CD4-positive, alpha-beta T cell treated with Interleukin-12 subunit alpha and Interleukin-12 subunit beta, for 1 hour (primary cell): ENCODE results near the gene SLC26A9.
"Not testable (repeated sequence)": the region's sequence is repeated elsewhere in the genome, so short reads cannot be mapped to it uniquely, and the experiment has no call there.

Source experiments
- DNase-seq: peaks from one replicate; pipeline ENCODE4 v3.0.0-alpha.2; 2020

The SLC26A9 gene

DNA sequence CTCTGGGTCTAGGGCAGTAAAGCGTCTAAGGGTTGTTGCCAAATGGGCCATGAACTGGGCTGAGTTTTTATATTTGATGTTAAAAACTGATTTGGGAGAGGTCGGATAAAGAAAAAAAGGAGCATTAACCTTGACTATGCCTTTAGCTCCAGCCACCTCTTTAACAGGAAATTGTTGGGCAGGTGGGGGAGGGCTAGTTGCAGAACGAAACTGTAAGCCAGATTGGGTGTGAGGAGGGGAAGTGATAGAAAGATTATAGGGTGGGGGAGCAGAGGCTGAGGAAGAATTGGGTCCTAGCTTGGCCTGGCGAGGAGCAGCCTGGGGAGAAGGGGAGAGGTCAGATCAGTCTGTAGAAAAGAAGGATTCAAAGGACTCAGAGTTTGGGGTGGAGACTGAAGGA lies 54.2 kb downstream of the SLC26A9 start:
- DNase-seq, result not testable (repeated sequence)

GRCh38 chr1:205883792-205884191 lies 59.5 kb downstream of the SLC26A9 start:
- DNase-seq, result no peak

GRCh38 chr1:205880923-205881322 lies 62.3 kb downstream of the SLC26A9 start:
- no peak for DNase-seq

DNA sequence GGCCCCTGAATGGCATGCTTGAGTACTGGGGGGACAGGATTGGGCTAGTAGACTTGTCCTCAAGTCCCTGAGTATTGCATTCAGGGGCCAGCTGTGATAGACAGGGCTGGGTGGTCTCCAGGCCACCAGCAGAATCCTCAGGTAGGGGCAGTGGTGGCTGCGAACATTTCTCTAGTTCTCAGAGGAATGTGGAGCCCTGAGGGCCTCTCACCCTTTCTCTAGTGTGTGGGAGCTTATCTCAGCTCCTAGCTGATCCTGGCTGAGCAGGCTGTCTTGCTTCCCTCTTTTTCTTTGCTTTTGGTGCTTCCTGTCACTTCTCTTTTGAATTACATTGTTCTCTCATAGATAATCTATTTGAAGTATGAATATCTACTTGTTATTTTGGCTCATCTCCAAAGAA lies 63.3 kb downstream of the SLC26A9 start:
- no peak for DNase-seq

DNA sequence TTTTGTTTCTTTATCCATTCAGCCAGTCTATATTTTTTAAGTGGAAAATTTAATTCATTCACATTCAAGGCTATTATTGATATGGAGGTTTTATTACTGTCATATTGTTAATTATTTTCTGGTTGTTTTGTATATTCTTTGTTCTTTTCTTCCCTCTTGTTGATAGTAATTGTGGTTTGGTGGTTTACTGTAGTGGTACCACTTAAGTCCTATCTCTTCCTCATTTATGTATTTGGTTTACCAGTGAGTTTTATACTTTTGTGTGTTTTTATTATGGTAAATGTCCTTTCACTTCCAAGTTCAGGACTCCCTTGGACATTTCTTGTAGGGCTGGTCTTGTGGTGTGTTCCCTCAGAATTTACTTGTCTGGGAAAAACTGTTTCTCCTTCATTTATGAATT lies 65.2 kb downstream of the SLC26A9 start:
- no peak for DNase-seq

DNA sequence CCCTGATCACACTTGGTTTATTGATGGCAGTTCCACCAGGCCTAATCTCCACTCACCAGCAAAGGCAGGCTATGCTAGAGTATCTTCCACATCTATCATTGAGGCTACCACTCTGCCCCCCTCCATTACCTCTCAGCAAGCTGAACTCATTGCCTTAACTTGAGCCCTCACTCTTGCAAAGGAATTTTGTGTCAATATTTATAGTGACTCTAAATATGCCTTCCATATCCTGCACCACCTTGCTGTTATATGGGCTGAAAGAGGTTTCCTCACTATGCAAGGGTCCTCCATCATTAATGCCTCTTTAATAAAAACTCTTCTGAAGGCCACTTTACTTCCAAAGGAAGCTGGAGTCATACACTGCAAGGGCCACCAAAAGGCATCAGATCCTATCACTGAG lies 70.1 kb downstream of the SLC26A9 start:
- not testable (repeated sequence) for DNase-seq

DNA sequence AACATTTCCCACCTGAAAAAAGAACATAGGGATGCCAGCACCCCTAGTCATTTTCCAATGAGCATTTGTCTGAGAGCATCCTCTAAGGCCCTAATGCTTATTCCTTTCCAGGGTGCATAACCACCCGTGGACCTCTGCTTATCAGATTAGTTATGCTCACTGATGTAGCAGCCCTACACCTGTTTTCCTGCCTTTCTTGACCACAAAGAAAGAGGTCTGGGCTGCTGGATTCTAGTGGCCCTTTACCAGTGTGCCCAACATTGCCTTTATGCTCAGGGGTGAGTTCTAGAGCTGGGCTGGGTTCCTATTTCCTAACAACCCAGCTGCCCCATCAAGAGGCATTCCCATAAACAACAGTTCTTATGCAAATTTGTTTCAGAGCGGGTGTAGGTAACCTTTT lies 73.0 kb downstream of the SLC26A9 start:
- no peak for DNase-seq
